Measurements from ENCODE around the gene DLG4. TPM values are rescaled to one million over a fixed set of nuclear protein-coding genes. Genes with fewer than 3 reads are reported as not detected.

The DLG4 gene
- total RNA-seq, 2 experiments from 2014 or later, result 10.2 to 11.0 TPM

DNA sequence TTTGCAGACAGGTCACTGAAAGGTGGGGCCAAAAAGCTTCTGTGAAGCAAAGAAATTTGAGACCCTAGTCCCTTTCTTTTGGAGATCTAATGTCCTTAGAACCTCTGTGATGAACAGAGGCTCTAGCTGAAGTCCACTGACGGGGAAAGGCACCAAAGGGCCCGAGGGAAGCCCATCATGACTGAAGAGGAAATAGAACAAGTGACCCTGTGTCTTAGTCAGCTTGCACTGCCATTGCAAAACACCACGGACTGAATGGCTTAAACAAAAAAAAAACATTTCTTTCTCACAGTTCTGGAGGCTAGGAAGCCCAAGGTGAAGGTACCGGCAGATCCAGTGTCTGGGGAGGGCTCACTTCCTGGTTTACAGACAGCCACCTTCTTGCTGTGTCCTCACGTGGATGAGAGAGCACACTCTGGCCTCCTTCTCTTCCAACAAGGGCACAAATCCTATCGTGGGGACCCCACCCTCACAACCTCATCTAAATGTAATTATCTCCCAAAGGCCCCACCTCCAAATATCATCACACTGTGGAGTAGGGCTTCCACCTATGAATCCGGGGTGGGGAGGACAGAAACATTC is 80.7 kb downstream of the DLG4 start:
- Histone ChIP-seq H3K36me3 (ENCODE audit: insufficient read depth, low read length) (no peaks in the 10 kb centered on the region), H3K4me1 (ENCODE audit: insufficient read depth, low read length) (peaks cover 7% of the 10 kb centered on the region), H3K4me3 (ENCODE audit: low read length) (peak overlapping the region; percentile 7), H3K27me3 (ENCODE audit: control insufficient read depth in 1 of 2, insufficient read depth in 2 of 2, low read length in 2 of 2) (peaks cover 0 to 7% of the 10 kb centered on the region in 2 experiments), H3K9me3 (ENCODE audit: control insufficient read depth in 1 of 2, insufficient read depth in 1 of 2, low read length in 2 of 2) (no peaks in the 10 kb centered on the region), H3K27ac (ENCODE audit: low read depth in 1 of 2, low read length in 2 of 2) (no peak overlapping the region)
- intact Hi-C loops (cut with DNase I, micrococcal nuclease), result no loop called here
- Mint-ChIP-seq H3K27ac (no peak overlapping the region), H3K9me3 (no peaks in the 10 kb centered on the region), H3K36me3 (ENCODE audit: low read depth) (no peaks in the 10 kb centered on the region), H3K4me1 (ENCODE audit: low read depth) (peaks cover 5% of the 10 kb centered on the region), H3K4me3 (no peak overlapping the region), H3K27me3 (peaks cover 12% of the 10 kb centered on the region)
- ATAC-seq (ENCODE audit: poor library complexity) (no peak), DNase-seq (peak in 2 of 14 experiments; percentile 30 to 48)
- POLR2A ChIA-PET, result interaction anchor here (4.5 kb wide), 1 partner anchor 93 kb away, joined by 40 read pairs; no protein-coding TSS in a partner anchor
- TF ChIP-seq, protein P1, sequence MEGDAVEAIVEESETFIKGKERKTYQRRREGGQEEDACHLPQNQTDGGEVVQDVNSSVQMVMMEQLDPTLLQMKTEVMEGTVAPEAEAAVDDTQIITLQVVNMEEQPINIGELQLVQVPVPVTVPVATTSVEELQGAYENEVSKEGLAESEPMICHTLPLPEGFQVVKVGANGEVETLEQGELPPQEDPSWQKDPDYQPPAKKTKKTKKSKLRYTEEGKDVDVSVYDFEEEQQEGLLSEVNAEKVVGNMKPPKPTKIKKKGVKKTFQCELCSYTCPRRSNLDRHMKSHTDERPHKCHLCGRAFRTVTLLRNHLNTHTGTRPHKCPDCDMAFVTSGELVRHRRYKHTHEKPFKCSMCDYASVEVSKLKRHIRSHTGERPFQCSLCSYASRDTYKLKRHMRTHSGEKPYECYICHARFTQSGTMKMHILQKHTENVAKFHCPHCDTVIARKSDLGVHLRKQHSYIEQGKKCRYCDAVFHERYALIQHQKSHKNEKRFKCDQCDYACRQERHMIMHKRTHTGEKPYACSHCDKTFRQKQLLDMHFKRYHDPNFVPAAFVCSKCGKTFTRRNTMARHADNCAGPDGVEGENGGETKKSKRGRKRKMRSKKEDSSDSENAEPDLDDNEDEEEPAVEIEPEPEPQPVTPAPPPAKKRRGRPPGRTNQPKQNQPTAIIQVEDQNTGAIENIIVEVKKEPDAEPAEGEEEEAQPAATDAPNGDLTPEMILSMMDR (IDR thresholded peaks at IDR 0.05), result no peak
- CTCF ChIA-PET, result interaction anchor here (4.7 to 7.2 kb wide), 2 partner anchors 87 to 93 kb away, joined by 35 to 77 read pairs; no protein-coding TSS in a partner anchor

DNA sequence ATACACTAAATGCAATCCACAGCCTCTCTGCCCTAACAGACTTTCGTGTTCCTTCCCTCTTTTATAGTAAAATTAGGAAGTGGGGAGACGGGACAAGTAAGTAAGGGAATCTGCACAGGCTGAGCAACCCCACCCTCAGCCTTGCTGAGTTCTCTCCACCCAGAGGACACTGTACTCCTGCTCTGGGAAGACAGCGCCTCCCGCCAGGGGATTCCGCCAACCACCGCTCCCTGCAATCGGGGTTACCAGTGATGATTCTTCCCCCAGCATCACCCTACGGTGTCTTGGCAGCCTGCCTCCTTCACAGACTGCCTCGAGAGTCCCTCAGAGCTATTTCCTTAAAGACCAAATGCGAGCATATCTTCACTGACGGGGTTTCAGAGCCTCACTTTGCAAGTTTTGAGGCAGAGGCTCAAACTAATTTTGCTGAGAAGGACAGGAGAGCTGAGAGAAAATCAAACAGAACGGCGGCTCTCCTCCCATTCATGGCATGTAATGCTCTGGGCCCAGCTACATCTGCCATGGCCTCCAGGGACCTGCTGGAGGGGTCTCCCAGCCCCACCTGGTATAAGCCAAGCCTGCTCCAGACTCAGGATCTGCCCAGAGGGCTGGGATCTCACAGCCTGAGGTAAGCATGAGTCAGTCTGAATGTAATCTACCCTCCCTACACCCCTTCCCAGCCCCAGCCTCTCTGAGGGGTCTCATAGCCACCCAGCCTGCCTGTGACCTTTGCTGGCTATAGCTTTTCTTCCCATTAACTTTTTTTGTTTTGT is 82.3 kb downstream of the DLG4 start:
- Histone ChIP-seq H3K36me3 (ENCODE audit: insufficient read depth, low read length) (no peaks in the 10 kb centered on the region), H3K27ac (ENCODE audit: low read depth in 1 of 2, low read length in 2 of 2) (no peak overlapping the region), H3K27me3 (ENCODE audit: control insufficient read depth in 1 of 2, insufficient read depth in 2 of 2, low read length in 2 of 2) (peaks cover 0 to 7% of the 10 kb centered on the region in 2 experiments), H3K9me3 (ENCODE audit: control insufficient read depth in 1 of 2, insufficient read depth in 1 of 2, low read length in 2 of 2) (no peaks in the 10 kb centered on the region), H3K4me3 (ENCODE audit: low read length) (peak overlapping the region; percentile 19), H3K4me1 (ENCODE audit: insufficient read depth, low read length) (peaks cover 23% of the 10 kb centered on the region)
- ChIA-PET POLR2A (interaction anchor here (1.3 to 4.5 kb wide), 4 partner anchors 85 to 227 kb away, joined by 3 to 40 read pairs (median 4); partner anchors contain the start of gene SLC16A13), CTCF (interaction anchor here (1.2 to 7.2 kb wide), 7 partner anchors 8 to 226 kb away, joined by 3 to 77 read pairs (median 7); no protein-coding TSS in a partner anchor)
- Mint-ChIP-seq H3K36me3 (ENCODE audit: low read depth) (no peaks in the 10 kb centered on the region), H3K27ac (no peak overlapping the region), H3K4me1 (ENCODE audit: low read depth) (peaks cover 16% of the 10 kb centered on the region), H3K4me3 (no peak overlapping the region), H3K9me3 (no peaks in the 10 kb centered on the region), H3K27me3 (peaks cover 12% of the 10 kb centered on the region)
- DNase-seq (peak in 2 of 14 experiments; percentile 37 to 43), ATAC-seq (ENCODE audit: poor library complexity) (no peak)
- TF ChIP-seq, protein P1 (IDR thresholded peaks at IDR 0.05), result no peak
- intact Hi-C loops (cut with DNase I, micrococcal nuclease), result loop anchor here (2.0 kb wide), 2 partner anchors 159 to 225 kb away; no protein-coding TSS in a partner anchor

Small RNA genes within 50 kb of the gene (microRNA-seq; reads per million reads assigned to microRNA genes)
- gene MIR324 (ENCODE audit: borderline microRNAs expressed, borderline replicate concordance), result 631 reads per million, percentile 82 among the genes with 10 or more reads in this experiment

Other genes starting within 250 kb of the DLG4 start
- not detected for gene ALOX12, start 223.8 kb downstream of the DLG4 start, total RNA-seq
- gene RNASEK, start 207.2 kb downstream of the DLG4 start, total RNA-seq, result 10 to 100 TPM; 96.8 to 98.9 TPM
- gene BCL6B, start 196.8 kb downstream of the DLG4 start, total RNA-seq, result not detected
- gene SLC16A13, start 183.8 kb downstream of the DLG4 start, total RNA-seq, result 1 to 10 TPM; 2.3 to 2.4 TPM
- 1 to 10 TPM; 1.1 to 1.4 TPM for gene SLC16A11, start 175.7 kb downstream of the DLG4 start, total RNA-seq
- gene CLEC10A, start 139.6 kb downstream of the DLG4 start, total RNA-seq, result under 1 TPM; 0.59 to 0.96 TPM
- gene ASGR2, start 105.0 kb downstream of the DLG4 start, total RNA-seq, result under 1 TPM; 0.20 to 0.36 TPM
- gene ASGR1, start 40.5 kb downstream of the DLG4 start, total RNA-seq, result under 1 TPM; 0.64 to 0.85 TPM
- gene ACADVL, start 102 bp upstream of the DLG4 start, total RNA-seq, result 100 to 1,000 TPM; 237 to 257 TPM
- 10 to 100 TPM; 40.9 to 41.3 TPM for gene DVL2, start 14.7 kb upstream of the DLG4 start, total RNA-seq
- gene PHF23, start 19.6 kb upstream of the DLG4 start, total RNA-seq, result 1 to 10 TPM; 4.5 to 5.1 TPM
- gene GABARAP, start 22.6 kb upstream of the DLG4 start, total RNA-seq, result 100 to 1,000 TPM; 182 to 195 TPM
- gene CTDNEP1, start 31.9 kb upstream of the DLG4 start, total RNA-seq, result 10 to 100 TPM; 79.3 to 80.7 TPM
- 10 to 100 TPM; 20.1 to 21.3 TPM for gene ELP5, start 32.4 kb upstream of the DLG4 start, total RNA-seq
- 1 to 10 TPM; 1.1 to 1.2 TPM for gene CLDN7, start 42.6 kb upstream of the DLG4 start, total RNA-seq
- not detected for gene SLC2A4, start 61.9 kb upstream of the DLG4 start, total RNA-seq
- gene YBX2, start 74.8 kb upstream of the DLG4 start, total RNA-seq, result under 1 TPM in 1 of 2 experiments, not detected in 1; 0.56 TPM
- 100 to 1,000 TPM; 471 to 480 TPM for gene EIF5A, start 87.8 kb upstream of the DLG4 start, total RNA-seq
- 100 to 1,000 TPM; 122 to 140 TPM for gene GPS2, start 95.5 kb upstream of the DLG4 start, total RNA-seq
- 10 to 100 TPM; 29.0 to 30.8 TPM for gene NEURL4, start 109.5 kb upstream of the DLG4 start, total RNA-seq
- 100 to 1,000 TPM; 565 to 575 TPM for gene ACAP1, start 116.7 kb upstream of the DLG4 start, total RNA-seq
- gene KCTD11, start 132.3 kb upstream of the DLG4 start, total RNA-seq, result 1 to 10 TPM; 1.3 to 1.6 TPM
- not detected for gene TMEM95, start 135.3 kb upstream of the DLG4 start, total RNA-seq
- 10 to 100 TPM; 11.0 to 12.4 TPM for gene TNK1, start 161.3 kb upstream of the DLG4 start, total RNA-seq
- 10 to 100 TPM; 66.3 to 70.3 TPM for gene PLSCR3, start 174.7 kb upstream of the DLG4 start, total RNA-seq
- 10 to 100 TPM; 29.0 to 29.4 TPM for gene TMEM256, start 184.3 kb upstream of the DLG4 start, total RNA-seq
- gene NLGN2, start 188.0 kb upstream of the DLG4 start, total RNA-seq, result 1 to 10 TPM; 7.6 to 8.4 TPM
- not detected for gene SPEM1, start 200.5 kb upstream of the DLG4 start, total RNA-seq
- not detected for gene SPEM2, start 205.8 kb upstream of the DLG4 start, total RNA-seq
- not detected for gene SPEM3, start 209.0 kb upstream of the DLG4 start, total RNA-seq
- 1 to 10 TPM; 6.8 to 7.1 TPM for gene TMEM102, start 215.6 kb upstream of the DLG4 start, total RNA-seq
- gene FGF11, start 219.7 kb upstream of the DLG4 start, total RNA-seq, result 1 to 10 TPM; 1.5 to 1.7 TPM
- gene CHRNB1, start 225.2 kb upstream of the DLG4 start, total RNA-seq, result 1 to 10 TPM; 1.6 to 2.2 TPM

Data from CD4-positive, alpha-beta T cell (primary cell).